RPMI7951 (cell line): ENCODE data around the gene AMER2. TPM values are rescaled to one million over a fixed set of nuclear protein-coding genes. Genes with fewer than 3 reads are reported as not detected.

Source experiments
- DNase-seq: peaks from one replicate; pipeline ENCODE4 v3.0.0-alpha.2; 2012; ENCODE audit warnings: low read depth
- total RNA-seq: library from RNA; depleted of rRNA; stranded (reverse); fragments of >200 nt; shearing (Covaris generic); gene quantifications from 2 replicates; pipeline ENCODE4 v1.2.3, GENCODE V29; 2014

AMER2 gene
- total RNA-seq, 1 experiment from 2014 or later, result not detected

GRCh38 chr13:25151626-25152195 lies 20.4 kb downstream of the AMER2 start:
- DNase-seq, result no peak

GRCh38 chr13:25149711-25150110 lies 22.4 kb downstream of the AMER2 start:
- no peak for DNase-seq

- no peak for DNase-seq
Measured at GRCh38 chr13:25148402-25148771, 23.7 kb downstream of the AMER2 start.

DNA sequence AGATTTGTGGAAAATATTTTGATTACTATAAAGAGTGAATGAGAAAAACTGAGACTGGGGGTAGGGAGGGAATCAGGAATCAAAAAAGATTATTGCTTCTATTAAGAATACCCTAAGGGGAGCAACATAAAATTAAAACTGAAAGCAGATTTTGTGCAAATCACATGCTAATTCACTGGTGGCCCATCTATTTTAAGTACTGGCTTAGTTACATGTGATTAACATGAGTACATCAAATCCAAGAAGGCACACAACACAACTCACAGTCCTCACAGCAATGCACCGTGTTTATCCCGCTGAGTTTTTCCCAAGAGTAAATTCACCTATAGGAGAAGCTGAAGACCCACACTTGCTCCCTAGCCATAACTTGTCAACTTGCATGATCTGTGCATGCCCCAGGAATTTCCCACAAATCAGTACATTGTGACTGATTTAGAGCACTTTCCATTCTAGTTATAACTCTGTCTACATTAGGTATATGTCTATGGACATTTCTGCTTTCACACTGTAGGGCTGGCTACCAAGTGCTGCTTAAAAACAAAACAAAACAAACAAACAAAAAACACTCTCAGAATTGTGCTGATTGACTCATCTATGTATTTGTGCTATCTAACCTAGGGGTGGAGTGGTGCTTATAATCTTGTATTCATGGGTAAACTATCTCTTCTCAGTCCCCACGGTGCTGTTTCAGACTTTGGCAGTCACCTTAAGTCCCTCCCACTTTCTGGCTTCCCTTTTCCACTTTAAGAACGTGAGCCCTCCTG lies 24.3 kb downstream of the AMER2 start:
- no peak for DNase-seq

GRCh38 chr13:25143706-25144105 lies 28.4 kb downstream of the AMER2 start:
- DNase-seq, result no peak

DNA sequence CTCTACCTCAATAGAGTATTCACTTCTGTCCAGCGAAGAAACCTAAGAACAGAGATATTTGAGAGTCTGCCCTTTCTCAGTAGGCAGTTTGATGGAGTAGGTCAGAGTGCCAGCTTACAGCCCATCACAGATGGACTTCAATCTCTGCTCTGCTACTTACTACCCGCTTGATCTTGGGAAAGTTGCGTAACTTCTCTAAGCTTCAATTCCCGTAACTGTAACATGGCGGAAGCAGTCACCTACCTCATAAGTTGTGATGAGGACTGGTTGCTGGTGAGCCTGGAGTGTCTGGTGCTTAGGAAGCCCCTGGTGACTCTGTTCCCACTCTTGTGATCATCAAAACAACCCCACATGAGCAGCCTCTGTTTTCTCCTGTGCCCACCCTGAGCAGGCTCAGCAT lies 31.0 kb downstream of the AMER2 start:
- DNase-seq, result no peak

DNA sequence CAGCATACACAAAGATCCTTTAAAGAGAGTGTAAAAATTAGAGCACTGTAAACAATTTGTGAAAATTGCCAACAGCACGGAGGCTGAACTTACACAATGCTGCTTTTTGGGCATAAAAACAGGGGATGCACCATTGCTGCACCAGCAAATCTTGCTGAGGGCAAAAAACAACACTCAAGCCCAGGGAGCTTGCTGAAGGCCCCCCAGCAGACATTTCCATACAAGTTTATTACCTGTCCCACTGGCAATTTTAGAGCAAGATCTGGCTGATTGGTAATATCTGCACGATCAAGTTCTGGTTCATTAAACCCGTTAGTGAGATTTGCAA lies 34.3 kb downstream of the AMER2 start:
- DNase-seq, result no peak

DNA sequence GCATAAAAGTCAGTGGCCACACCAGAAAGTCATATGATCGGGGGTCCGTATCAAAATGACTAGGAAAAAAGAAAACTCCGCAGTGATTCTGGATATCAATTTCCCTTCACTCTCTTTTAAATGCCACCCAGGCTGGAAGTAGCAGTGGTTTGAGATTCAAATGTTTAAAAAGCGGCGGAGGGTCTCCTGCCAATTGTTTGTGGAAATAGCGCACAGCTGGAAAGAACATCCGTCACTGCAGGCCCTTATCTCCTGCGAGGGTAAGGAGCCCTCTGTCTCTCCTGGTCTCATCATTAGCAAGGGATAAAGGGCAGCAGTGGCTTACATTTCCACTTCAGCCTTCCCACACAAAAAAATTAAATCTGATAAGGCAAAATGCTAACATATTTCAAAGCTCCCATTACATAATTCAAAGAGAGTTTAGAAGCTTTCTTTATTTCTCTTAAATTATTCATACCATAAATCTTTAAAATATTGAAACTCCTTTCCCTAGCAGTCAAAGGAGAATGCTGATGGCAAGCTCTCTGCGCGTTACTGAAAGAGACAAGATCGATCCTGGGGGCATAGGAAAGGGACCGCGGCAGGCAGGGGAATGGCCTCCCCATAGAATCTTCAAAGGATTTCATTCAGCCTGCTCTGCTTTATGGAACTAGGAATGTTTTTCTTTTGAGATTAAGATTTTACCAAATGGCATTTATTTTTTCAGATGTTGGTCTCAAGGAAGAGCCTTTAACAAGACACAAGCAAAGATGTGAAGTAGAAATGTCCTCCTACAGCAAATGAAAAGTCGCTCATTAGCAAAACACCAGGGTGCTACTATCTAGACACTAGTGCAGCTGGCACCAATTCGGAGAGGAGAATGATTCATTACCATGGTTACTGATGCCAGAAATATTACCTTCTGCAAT lies 35.0 kb downstream of the AMER2 start:
- DNase-seq, result no peak

- DNase-seq, result no peak
Measured at GRCh38 chr13:25135896-25136295, 36.2 kb downstream of the AMER2 start.

- no peak for DNase-seq
Measured at GRCh38 chr13:25132751-25133390, 39.2 kb downstream of the AMER2 start.

GRCh38 chr13:25131881-25132420 lies 40.1 kb downstream of the AMER2 start:
- DNase-seq, result no peak

- no peak for DNase-seq
Measured at GRCh38 chr13:25130944-25131343, 41.1 kb downstream of the AMER2 start.

- no peak for DNase-seq
Measured at GRCh38 chr13:25118378-25118905, 53.6 kb downstream of the AMER2 start.

GRCh38 chr13:25117312-25117711 lies 54.8 kb downstream of the AMER2 start:
- no peak for DNase-seq

DNA sequence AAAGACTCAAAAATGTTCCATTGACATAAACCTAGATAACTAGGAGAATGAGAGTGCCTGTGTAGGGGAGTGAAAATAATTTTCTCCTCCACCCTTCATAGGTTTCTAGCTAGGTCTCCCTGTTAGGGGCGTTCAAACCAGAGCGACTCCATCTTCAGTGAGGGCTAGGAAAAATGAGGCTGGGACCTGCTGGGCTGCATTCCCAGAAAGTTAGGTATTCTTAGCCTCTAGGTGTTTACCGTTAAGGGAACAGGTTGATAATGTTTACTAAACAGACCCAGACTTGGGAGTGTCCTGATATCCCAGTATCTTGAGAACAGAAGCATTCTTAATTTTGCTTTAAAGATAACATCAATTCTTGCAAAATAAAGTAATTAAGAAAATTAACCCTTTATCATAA lies 56.0 kb downstream of the AMER2 start:
- no peak for DNase-seq

DNA sequence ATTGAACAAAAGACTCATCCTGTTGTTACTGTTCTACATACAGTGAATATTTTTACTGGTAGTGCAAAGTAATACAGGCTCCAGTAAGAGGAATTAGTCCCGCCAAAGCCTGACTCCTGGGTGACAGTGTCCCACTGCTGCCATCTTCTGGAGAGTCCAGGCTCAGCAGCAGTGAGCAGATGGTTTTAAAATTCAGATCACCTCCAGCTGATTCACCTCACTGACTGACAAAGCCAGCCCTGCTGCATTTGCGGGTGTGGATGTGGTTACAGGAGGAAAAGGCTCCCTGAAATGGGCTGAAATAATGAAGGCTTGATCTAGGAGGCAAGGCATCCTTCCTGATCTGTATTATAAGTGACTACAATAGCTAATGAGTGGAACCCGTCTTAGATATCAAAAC lies 57.9 kb downstream of the AMER2 start:
- DNase-seq, result peak; percentile 61

GRCh38 chr13:25112695-25113255 lies 59.3 kb downstream of the AMER2 start:
- no peak for DNase-seq
